GM12865 (cell line): ENCODE data around the gene RAB14.
"Not testable (repeated sequence)": the region's sequence is repeated elsewhere in the genome, so short reads cannot be mapped to it uniquely, and the experiment has no call there.

ENCODE experiments used
- DNase-seq: peaks from one replicate; pipeline ENCODE4 v3.0.0; 2010; ENCODE audit warnings: low read depth
- H3K4me3 ChIP-seq: 2 replicates; pipeline ENCODE4 v1.5.1; 2011; ENCODE audit warnings: mild to moderate bottlenecking, low read depth, low read length, control low read depth
- TF ChIP-seq, protein P1 (sequence below): IDR thresholded peaks from 2 replicates; pipeline ENCODE4 v1.5.1; 2011; ENCODE audit warnings: low read length, control low read depth, low read depth, inconsistent platforms; ENCODE audit not compliant: insufficient read depth; ENCODE audit errors: missing control alignments

The RAB14 gene

DNA sequence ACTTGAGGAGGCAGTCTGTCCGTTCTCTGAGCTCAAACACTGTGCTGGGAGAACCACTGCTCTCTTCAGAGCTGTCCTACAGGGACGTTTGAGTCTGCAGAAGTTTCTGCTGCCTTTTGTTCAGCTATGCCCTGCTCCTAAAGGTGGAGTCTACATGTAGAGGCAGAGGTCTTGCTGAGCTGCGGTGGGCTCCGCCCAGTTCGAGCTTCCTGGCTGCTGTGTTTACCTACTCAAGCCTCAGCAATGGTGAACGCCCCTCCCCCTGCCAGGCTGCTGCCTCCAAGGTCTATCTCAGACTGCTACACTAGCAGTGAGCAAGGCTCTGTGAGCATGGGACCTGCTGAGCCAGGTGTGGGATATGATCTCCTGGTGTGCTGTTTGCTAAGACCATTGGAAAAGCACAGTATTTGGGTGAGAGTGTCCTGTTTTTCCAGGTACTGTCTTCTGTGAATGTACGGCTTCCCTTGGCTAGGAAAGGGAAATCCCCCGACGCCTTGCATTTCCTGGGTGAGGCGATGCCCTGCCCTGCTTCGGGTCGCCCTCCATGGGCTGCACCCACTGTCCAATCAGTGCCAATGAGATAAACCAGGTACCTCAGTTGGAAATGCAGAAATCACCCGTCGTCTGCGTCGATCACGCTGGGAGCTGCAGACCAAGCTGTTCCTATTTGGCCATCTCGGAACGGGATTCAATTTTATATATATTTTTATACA, 68.4 kb downstream of the RAB14 start:
- TF ChIP-seq, protein P1, sequence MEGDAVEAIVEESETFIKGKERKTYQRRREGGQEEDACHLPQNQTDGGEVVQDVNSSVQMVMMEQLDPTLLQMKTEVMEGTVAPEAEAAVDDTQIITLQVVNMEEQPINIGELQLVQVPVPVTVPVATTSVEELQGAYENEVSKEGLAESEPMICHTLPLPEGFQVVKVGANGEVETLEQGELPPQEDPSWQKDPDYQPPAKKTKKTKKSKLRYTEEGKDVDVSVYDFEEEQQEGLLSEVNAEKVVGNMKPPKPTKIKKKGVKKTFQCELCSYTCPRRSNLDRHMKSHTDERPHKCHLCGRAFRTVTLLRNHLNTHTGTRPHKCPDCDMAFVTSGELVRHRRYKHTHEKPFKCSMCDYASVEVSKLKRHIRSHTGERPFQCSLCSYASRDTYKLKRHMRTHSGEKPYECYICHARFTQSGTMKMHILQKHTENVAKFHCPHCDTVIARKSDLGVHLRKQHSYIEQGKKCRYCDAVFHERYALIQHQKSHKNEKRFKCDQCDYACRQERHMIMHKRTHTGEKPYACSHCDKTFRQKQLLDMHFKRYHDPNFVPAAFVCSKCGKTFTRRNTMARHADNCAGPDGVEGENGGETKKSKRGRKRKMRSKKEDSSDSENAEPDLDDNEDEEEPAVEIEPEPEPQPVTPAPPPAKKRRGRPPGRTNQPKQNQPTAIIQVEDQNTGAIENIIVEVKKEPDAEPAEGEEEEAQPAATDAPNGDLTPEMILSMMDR, result no peak
- DNase-seq, result peak; percentile 22
- no peak overlapping the region for H3K4me3 ChIP-seq

DNA sequence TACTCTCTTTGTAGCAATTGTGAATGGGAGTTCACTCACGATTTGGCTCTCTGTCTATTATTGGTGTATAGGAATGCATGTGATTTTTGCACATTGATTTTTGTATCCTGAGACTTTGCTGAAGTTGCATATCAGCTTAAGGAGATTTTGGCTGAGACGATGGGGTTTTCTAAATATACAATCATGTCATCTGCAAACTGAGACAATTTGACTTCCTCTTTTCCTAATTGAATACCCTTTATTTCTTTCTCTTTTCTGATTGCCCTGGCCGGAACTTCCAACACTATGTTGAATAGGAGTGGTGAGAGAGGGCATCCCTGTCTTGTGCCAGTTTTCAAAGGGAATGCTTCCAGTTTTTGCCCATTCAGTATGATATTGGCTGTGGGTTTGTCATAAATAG, 72.3 kb downstream of the RAB14 start:
- not testable (repeated sequence) for DNase-seq, H3K4me3 ChIP-seq
